ENCODE measurements around the gene TEKT5.

GRCh38 chr16:10664720-10665126, 30.0 kb downstream of the TEKT5 start:
- TF ChIP-seq CTCF (conservative IDR thresholded peaks at IDR 0.05; ENCODE audit: low read depth, low read length) = no peak
- TF ChIP-seq EZH2 (IDR thresholded peaks at IDR 0.05; ENCODE audit: borderline replicate concordance, low read depth, low read length, poor library complexity, severe bottlenecking) = no peak

All from A673 (cell line).